ENCODE results near the gene RAB21. TPM values are rescaled to one million over a fixed set of nuclear protein-coding genes. Genes with fewer than 3 reads are reported as not detected.

RAB21 gene
- total RNA-seq, 2 donors from 2014 or later: 47.6 to 51.2 TPM

- Mint-ChIP-seq H3K9me3 (peaks cover 28% of the 10 kb centered on the region), H3K4me1 (no peaks in the 10 kb centered on the region), H3K36me3 (ENCODE audit: low read depth) (no peaks in the 10 kb centered on the region), H3K4me3 (no peak overlapping the region), H3K27me3 (ENCODE audit: insufficient read depth) (no peaks in the 10 kb centered on the region), H3K27ac (no peak overlapping the region)
- H3K4me3 ChIP-seq (ENCODE audit: low read length): no peak overlapping the region
- WGBS, 2 experiments (ENCODE audit: insufficient coverage in 1 of 2, insufficient read length in 1 of 2): 88 to 93% methylated on average over 7 of the region's 7 CpGs
- H3K9ac ChIP-seq (ENCODE audit: extremely low read depth, low read length, poor library complexity, severe bottlenecking): no peak overlapping the region
- peaks cover 19% of the 10 kb centered on the region for H3K9me3 ChIP-seq (ENCODE audit: control insufficient read depth, low read length)
- no peaks in the 10 kb centered on the region for H3K36me3 ChIP-seq (ENCODE audit: control insufficient read depth, insufficient read depth, low read length)
- no peak for TF ChIP-seq CTCF (conservative IDR thresholded peaks at IDR 0.05)
- H3K4me1 ChIP-seq (ENCODE audit: control insufficient read depth, insufficient read depth, low read length): no peaks in the 10 kb centered on the region
- DNase-seq: no peak
- no peak overlapping the region for H3K27ac ChIP-seq (ENCODE audit: low read depth, low read length)
- H3K27me3 ChIP-seq (ENCODE audit: control insufficient read depth, insufficient read depth, low read length, poor library complexity, severe bottlenecking): no peaks in the 10 kb centered on the region
Measured at GRCh38 chr12:71710276-71711125, 44.2 kb upstream of the RAB21 start.

DNA sequence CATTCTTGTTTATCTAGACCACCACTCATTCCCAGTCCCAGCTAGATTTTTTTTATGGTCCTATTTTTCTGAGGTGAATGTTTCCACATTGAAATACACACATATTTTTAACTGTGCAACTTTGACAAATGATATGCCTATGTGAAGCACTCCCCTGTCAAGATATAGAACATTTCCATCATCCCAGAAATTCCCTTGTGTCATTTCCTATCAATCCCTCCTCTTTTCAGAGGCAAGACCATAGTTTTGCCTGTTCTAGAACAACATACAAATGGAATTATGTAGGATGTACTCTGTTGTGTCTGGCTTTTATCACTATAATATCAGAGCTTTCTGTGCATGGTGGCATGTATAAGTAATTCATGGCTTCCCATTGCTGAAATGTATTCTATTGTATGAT is 36.1 kb upstream of the RAB21 start:
- Histone ChIP-seq H3K27me3 (ENCODE audit: control insufficient read depth, insufficient read depth, low read length, poor library complexity, severe bottlenecking) (no peaks in the 10 kb centered on the region), H3K4me1 (ENCODE audit: control insufficient read depth, insufficient read depth, low read length) (no peaks in the 10 kb centered on the region), H3K36me3 (ENCODE audit: control insufficient read depth, insufficient read depth, low read length) (no peaks in the 10 kb centered on the region), H3K9me3 (ENCODE audit: control insufficient read depth, low read length) (peaks cover 12% of the 10 kb centered on the region), H3K9ac (ENCODE audit: extremely low read depth, low read length, poor library complexity, severe bottlenecking) (no peak overlapping the region), H3K4me3 (ENCODE audit: low read length) (no peak overlapping the region), H3K27ac (ENCODE audit: low read depth, low read length) (no peak overlapping the region)
- no peaks in the 10 kb centered on the region for H3K27me3 Mint-ChIP-seq (ENCODE audit: insufficient read depth)
- no peak for DNase-seq
- H3K4me3 Mint-ChIP-seq: no peak overlapping the region
- H3K27ac Mint-ChIP-seq: no peak overlapping the region
- H3K9me3 Mint-ChIP-seq: peaks cover 20% of the 10 kb centered on the region
- H3K36me3 Mint-ChIP-seq (ENCODE audit: low read depth): no peaks in the 10 kb centered on the region
- no peaks in the 10 kb centered on the region for H3K4me1 Mint-ChIP-seq
- TF ChIP-seq CTCF (conservative IDR thresholded peaks at IDR 0.05): no peak

DNA sequence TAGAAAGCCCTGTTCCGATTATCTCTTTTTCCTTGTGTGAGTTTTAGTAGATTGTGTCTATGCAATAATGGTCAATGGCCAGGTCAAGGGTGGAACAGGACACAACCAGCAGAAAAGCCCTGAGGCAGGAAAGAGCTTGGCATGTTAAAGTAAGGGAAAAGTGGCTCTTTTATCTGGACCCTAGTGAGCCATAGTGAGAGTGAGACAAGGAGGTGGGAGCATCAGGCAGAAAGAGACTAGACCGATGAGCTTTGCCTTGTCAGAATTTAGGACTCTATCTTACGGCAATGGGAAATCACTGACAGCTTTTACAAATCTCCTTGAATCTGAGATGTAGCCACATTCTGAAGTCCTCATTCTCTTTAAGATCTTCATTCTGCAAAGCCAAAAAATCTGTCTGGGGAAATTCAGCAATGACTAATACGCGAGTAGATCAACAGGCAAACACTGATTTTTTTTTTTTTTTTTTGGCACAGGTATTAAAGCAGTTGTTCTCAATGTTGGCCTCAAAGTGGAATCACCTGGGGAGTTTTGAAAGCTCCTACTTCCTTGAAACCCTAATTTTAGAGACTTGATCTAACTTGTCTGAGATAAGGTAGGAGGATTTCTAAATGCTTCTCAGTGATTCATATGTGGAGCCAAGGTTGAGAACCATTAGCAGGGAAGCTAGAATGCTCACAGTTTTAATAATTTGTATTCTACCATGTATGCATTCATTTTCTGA is 34.9 kb upstream of the RAB21 start:
- Histone ChIP-seq H3K36me3 (ENCODE audit: control insufficient read depth, insufficient read depth, low read length) (no peaks in the 10 kb centered on the region), H3K27ac (ENCODE audit: low read depth, low read length) (no peak overlapping the region), H3K4me3 (ENCODE audit: low read length) (no peak overlapping the region), H3K9ac (ENCODE audit: extremely low read depth, low read length, poor library complexity, severe bottlenecking) (no peak overlapping the region), H3K9me3 (ENCODE audit: control insufficient read depth, low read length) (peaks cover 3% of the 10 kb centered on the region), H3K4me1 (ENCODE audit: control insufficient read depth, insufficient read depth, low read length) (no peaks in the 10 kb centered on the region), H3K27me3 (ENCODE audit: control insufficient read depth, insufficient read depth, low read length, poor library complexity, severe bottlenecking) (no peaks in the 10 kb centered on the region)
- no peaks in the 10 kb centered on the region for H3K27me3 Mint-ChIP-seq (ENCODE audit: insufficient read depth)
- H3K9me3 Mint-ChIP-seq: peaks cover 8% of the 10 kb centered on the region
- TF ChIP-seq CTCF (conservative IDR thresholded peaks at IDR 0.05): no peak
- no peaks in the 10 kb centered on the region for H3K36me3 Mint-ChIP-seq (ENCODE audit: low read depth)
- DNase-seq: no peak
- no peak overlapping the region for H3K4me3 Mint-ChIP-seq
- 97 to 98% methylated on average over 5 of the region's 5 CpGs for WGBS, 2 experiments (ENCODE audit: insufficient coverage in 1 of 2, insufficient read length in 1 of 2)
- no peaks in the 10 kb centered on the region for H3K4me1 Mint-ChIP-seq
- H3K27ac Mint-ChIP-seq: no peak overlapping the region
